ENCODE data around the gene MUC2. TPM values are rescaled to one million over a fixed set of nuclear protein-coding genes. Genes with fewer than 3 reads are reported as not detected.

The MUC2 gene
- total and polyA plus RNA-seq, 9 of the 15 experiments (the other 6 are each of a cell fraction or from before 2014, with no cell fraction given): under 0.01 to 0.18 TPM; not detected in 7

DNA sequence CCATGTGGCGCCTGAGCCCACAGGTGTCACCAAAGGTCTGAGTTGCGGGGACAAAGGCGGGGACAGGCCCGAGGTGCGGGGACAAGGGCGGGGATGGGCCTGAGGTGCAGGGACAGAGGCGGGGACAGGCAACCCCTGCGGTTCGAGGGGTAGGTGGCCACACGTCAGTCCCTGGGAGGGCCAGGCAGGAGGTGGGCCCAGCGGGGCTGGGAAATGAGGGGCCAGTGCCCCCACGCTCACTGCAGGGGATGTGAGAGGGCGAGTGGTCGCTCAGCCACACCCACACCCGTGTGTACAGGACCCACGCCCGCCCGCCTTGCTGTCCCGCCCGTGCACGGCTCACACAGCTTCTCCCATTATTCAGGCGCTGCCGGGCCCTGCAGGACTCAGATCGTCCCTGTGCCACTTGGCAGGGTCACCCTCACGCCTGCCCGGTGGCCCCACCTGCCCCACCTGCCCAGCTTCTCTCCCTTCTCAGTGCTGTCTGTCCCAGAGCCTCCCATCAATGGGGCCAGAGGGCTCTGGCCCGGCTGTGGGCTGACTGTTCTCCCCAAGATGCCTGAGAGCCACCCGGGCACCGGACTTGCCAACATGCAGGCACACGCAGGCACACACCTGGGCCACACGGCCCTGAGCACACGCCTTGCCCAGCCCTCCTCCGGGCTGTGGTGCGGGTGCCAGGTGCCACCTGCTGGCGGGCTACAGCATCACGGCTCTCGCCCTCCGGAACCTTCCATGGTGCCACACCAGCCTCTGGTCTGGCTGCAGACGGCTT is 23.9 kb upstream of the MUC2 start (continued):
- TF ChIP-seq, protein P1, sequence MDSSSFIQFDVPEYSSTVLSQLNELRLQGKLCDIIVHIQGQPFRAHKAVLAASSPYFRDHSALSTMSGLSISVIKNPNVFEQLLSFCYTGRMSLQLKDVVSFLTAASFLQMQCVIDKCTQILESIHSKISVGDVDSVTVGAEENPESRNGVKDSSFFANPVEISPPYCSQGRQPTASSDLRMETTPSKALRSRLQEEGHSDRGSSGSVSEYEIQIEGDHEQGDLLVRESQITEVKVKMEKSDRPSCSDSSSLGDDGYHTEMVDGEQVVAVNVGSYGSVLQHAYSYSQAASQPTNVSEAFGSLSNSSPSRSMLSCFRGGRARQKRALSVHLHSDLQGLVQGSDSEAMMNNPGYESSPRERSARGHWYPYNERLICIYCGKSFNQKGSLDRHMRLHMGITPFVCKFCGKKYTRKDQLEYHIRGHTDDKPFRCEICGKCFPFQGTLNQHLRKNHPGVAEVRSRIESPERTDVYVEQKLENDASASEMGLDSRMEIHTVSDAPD (CRISPR knock-in tag; IDR thresholded peaks at IDR 0.05): no peak
- TF ChIP-seq STAG1 (CRISPR knock-in tag; IDR thresholded peaks at IDR 0.05; ENCODE audit: borderline replicate concordance) (peak; percentile 96), MYNN (IDR thresholded peaks at IDR 0.05) (peak; percentile 37; the same call in 1 of the 2 replicates), MYNN (CRISPR knock-in tag; IDR thresholded peaks at IDR 0.05) (no peak), ZNF695 (CRISPR knock-in tag; IDR thresholded peaks at IDR 0.05) (no peak), FOXJ3 (CRISPR knock-in tag; IDR thresholded peaks at IDR 0.05) (no peak), FOSL1 (tag; conservative IDR thresholded peaks at IDR 0.05) (no peak), ZNF263 (CRISPR knock-in tag; IDR thresholded peaks at IDR 0.05; ENCODE audit: borderline replicate concordance) (0 out of 2 replicates have a peak, but pooled peaks have one; percentile 12), RAD21 (CRISPR knock-in tag; conservative IDR thresholded peaks at IDR 0.05 in 1 of 2, IDR thresholded peaks at IDR 0.05 in 1 of 2) (peak; percentile 83 to 91), MAZ (CRISPR knock-in tag; conservative IDR thresholded peaks at IDR 0.05 in 1 of 2, IDR thresholded peaks at IDR 0.05 in 1 of 2) (peak; percentile 47 to 62; a peak in 2 of 4 replicates), MYC (IDR thresholded peaks at IDR 0.05; ENCODE audit: low read depth, low read length) (0 out of 2 replicates have a peak, but pooled peaks have one; percentile 34), MYC (CRISPR knock-in tag; IDR thresholded peaks at IDR 0.05; ENCODE audit: borderline replicate concordance, low read depth) (no peak), RB1 (IDR thresholded peaks at IDR 0.05; ENCODE audit: low read depth) (peak; percentile 47; the same call in 1 of the 2 replicates), SMAD1 (IDR thresholded peaks at IDR 0.05; ENCODE audit: low read depth, low read length, partially characterized antibody) (no peak), LCOR (CRISPR knock-in tag; IDR thresholded peaks at IDR 0.05) (no peak), KDM1A (IDR thresholded peaks at IDR 0.05) (peak in 1 of 2 experiments; percentile 49; a peak in 1 of 4 replicates), ZNF408 (CRISPR knock-in tag; IDR thresholded peaks at IDR 0.05; ENCODE audit: low read depth) (no peak)
- TF ChIP-seq, protein P2, sequence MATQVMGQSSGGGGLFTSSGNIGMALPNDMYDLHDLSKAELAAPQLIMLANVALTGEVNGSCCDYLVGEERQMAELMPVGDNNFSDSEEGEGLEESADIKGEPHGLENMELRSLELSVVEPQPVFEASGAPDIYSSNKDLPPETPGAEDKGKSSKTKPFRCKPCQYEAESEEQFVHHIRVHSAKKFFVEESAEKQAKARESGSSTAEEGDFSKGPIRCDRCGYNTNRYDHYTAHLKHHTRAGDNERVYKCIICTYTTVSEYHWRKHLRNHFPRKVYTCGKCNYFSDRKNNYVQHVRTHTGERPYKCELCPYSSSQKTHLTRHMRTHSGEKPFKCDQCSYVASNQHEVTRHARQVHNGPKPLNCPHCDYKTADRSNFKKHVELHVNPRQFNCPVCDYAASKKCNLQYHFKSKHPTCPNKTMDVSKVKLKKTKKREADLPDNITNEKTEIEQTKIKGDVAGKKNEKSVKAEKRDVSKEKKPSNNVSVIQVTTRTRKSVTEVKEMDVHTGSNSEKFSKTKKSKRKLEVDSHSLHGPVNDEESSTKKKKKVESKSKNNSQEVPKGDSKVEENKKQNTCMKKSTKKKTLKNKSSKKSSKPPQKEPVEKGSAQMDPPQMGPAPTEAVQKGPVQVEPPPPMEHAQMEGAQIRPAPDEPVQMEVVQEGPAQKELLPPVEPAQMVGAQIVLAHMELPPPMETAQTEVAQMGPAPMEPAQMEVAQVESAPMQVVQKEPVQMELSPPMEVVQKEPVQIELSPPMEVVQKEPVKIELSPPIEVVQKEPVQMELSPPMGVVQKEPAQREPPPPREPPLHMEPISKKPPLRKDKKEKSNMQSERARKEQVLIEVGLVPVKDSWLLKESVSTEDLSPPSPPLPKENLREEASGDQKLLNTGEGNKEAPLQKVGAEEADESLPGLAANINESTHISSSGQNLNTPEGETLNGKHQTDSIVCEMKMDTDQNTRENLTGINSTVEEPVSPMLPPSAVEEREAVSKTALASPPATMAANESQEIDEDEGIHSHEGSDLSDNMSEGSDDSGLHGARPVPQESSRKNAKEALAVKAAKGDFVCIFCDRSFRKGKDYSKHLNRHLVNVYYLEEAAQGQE (IDR thresholded peaks at IDR 0.05; ENCODE audit: borderline replicate concordance): peak; percentile 86
- TF ChIP-seq, protein P2 (CRISPR knock-in tag; IDR thresholded peaks at IDR 0.05; ENCODE audit: low read depth): no peak
